Measurements from ENCODE around the gene ATP9A.
A peak's percentile ranks its signal among the peaks of the same experiment; 100 is the strongest.
"Not testable (repeated sequence)": the region's sequence is repeated elsewhere in the genome, so short reads cannot be mapped to it uniquely, and the experiment has no call there.

The ATP9A gene

GRCh38 chr20:51654495-51654894 lies 113.7 kb downstream of the ATP9A start:
- DNase-seq (ENCODE audit: low read depth): no peak

DNA sequence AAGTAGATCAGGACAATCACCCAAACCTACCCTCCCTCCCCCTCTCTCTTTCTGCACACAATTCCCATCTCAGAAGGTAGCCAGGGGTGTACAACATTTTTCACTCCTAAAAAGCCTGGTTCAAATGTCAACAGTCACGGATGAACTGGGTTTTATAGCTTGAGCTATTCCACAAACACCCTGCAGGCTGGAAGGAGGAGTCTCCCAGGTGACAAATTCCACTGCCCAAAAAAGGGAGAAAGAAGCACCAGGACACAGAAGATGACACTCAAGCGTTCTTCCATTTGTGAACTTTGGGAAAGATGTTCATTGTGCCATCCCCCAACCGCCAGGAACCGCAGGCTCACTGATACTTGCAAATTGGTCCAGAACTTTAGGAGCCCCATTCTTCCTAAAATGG lies 114.1 kb downstream of the ATP9A start:
- no peak for DNase-seq (ENCODE audit: low read depth)

DNA sequence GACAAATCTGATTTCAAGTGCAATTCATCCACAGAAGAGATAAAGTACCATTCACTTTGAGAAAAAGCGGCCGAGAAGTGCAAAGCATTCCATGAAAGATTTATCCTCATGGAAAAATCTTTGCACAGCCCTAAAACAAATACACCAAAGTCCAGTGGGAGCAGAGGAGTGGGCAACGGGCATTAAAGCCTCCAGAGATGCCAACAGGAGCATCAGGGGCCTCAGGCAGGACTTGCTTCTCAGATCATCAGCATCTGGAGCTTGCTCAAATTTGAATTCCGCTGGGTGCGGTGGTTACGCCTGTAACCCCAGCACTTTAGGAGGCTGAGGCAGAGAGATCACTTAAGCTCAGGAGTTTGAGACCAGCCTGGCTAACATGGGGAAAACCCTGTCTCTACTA lies 115.0 kb downstream of the ATP9A start:
- no peak for DNase-seq (ENCODE audit: low read depth)

- DNase-seq (ENCODE audit: low read depth): no peak
Measured at GRCh38 chr20:51651921-51652549, 116.2 kb downstream of the ATP9A start.

- no peak for DNase-seq (ENCODE audit: low read depth)
Measured at GRCh38 chr20:51650685-51651134, 117.5 kb downstream of the ATP9A start.

DNA sequence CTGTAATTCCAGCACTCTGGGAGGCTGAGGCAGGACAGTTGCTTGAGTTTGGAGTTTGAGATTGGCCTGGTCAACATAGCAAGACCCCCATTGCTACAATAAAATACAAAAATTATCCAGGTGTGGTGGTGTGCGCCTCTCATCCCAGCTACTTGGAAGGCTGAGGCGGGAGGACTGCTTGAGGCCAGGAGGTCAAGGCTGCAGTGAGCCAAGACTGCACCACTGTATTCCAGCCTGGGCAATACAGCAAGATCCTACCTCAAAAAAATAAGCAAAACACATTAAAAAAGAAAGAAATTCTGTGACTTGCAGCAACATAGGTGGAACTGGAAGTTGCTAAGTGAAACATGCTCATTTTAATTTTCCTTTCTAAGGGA lies 119.6 kb downstream of the ATP9A start:
- no peak for DNase-seq (ENCODE audit: low read depth)

DNA sequence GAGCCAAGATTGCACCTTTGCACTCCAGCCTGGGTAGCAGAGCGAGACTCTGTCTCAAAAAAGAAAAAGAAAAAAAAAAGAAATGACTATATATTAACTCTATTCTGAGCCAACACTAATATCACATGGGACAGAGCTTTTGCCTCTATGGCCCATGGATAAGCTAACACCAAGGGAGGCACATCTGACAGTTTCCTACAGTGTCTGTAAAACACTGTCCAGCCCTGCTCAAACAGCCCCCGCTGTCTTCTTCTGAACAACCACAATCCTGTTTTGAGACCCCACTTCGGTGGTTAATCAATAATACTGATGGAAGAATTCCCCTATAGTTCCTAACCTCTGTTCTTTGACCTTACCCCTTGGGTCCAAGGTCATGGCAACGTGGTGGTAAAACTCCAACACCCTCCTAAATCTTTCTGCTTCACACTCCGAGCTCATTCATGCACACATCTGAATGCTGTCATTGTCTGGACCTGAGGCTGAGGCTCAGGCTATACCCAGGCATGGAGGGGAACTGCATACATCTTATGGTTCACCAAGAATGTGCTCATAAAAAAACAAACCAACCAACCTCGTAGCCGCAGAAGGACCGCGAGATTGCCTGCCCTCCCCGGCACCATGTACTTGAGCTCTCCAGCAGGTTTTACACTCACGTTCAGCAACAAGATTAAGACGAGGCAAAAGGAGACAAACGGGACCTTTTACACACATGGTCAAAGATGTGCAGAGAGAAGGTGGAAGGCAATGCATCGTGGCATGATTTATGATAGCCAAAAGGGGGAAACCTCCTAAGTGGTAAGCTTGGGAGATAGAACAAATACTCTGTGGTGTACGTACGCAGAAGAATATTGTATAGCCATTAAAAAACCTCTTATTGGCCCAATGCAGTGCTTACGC lies 120.3 kb downstream of the ATP9A start:
- DNase-seq (ENCODE audit: low read depth): no peak

GRCh38 chr20:51643810-51644209 lies 124.4 kb downstream of the ATP9A start:
- DNase-seq (ENCODE audit: low read depth): not testable (repeated sequence)

DNA sequence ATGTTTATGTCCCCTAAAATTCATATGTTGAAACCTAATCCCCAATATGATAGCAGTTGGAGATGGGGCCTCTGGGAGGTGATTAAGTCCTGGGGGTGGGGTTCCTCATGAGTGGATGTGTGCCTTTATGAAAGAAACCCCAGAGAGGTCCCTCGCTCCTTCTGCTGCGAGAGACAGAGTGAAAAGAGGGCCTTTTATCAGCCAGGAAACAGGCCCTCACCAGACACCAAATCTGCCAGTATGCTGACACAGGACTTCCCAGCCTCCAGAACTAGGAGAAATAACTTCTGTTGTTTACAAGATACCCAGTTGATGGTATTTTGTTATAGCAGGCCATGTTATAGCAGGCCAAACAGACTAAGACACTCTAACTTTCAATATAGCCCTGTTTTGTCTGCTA lies 124.8 kb downstream of the ATP9A start:
- no peak for DNase-seq (ENCODE audit: low read depth)

DNA sequence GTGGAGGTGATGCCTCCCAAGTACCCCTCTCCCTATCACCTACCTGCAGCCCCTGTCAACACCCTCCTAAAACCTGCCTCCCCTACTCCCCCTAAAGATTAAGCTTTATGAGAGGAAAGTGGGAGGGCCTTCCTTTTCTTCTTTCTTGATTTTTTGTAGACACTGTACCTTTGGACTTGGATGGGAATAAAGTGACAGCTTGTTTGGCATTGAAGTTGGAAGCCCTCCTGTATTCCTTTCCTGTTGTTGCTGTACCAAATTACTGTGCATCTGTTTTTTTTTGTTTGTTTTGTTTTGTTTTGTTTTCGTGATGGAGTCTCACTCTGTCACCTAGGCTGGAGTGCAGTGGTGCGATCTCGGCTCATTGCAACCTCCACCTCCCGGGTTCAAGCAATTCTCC lies 126.3 kb downstream of the ATP9A start:
- no peak for DNase-seq (ENCODE audit: low read depth)

GRCh38 chr20:51640743-51641142 lies 127.4 kb downstream of the ATP9A start:
- DNase-seq (ENCODE audit: low read depth): no peak

DNA sequence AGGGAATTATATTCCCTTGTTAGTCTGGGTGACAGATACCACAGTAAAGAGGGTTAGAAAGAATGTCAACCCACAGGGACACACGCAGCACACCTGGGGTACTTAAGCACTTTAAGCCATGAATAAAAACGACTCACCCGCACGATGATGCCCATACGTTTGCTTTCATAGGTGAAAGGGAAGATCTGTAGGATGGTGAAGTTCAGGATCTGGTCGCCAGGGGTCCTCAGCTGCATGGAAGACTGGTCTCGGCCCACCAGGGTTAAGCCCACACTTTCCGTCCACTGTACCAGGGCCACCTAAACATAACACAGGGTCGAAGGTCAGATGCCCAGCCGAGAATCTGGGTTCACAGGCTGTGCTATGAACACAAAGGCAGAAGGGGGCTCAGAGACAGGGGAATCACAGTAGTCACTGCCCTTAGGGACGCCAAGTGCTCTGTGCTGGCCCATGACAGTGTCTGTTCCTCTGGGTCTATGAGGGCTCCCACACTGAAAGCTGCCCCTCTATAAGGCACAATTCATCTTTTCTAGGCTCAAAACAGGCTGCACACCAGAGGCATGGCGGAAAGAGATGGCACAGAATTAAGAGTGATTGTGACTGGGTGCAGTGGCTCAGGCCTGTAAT lies 128.9 kb downstream of the ATP9A start:
- DNase-seq (ENCODE audit: low read depth): peak; percentile 57

DNA sequence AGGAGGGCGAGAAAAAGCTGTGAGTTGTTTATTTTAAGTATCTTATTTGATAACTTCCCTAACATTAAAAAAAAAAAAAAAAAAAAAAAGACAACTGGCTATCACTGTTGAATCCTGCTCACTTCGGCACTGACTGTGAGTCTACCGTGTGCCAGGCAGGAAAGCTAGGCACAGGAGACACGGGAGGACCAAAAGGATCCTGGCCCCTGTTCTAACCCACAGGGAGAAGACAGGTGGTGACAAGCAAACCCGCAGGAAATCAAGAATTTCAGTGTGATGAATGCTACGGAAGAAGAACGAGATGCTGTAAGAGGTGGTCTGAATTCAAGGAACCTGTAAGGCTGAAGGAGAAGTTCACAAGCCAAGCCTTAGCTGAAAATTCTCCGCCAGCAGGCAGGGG lies 130.9 kb downstream of the ATP9A start:
- DNase-seq (ENCODE audit: low read depth): no peak

DNA sequence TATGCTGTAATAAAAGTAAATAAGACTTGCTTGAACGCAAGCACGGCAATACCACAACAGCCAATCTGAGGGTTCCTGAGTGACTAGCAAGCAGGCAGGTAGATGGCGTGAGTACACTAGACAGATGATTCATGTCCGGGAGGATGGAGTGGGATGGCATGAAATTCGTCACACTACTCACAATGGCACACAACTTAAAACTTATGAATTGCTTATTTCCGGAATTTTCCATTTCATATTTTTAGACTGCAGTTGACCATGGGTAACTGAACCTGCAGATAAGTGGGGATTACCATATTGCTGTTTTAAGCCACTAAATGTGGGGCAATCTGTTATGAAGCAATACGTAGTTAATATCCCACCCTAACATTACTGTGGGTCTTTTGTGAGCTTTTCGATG lies 132.1 kb downstream of the ATP9A start:
- DNase-seq (ENCODE audit: low read depth): no peak

- DNase-seq (ENCODE audit: low read depth): no peak
Measured at GRCh38 chr20:51635680-51636079, 132.5 kb downstream of the ATP9A start.

- DNase-seq (ENCODE audit: low read depth): no peak
Measured at GRCh38 chr20:51634877-51635276, 133.3 kb downstream of the ATP9A start.

DNA sequence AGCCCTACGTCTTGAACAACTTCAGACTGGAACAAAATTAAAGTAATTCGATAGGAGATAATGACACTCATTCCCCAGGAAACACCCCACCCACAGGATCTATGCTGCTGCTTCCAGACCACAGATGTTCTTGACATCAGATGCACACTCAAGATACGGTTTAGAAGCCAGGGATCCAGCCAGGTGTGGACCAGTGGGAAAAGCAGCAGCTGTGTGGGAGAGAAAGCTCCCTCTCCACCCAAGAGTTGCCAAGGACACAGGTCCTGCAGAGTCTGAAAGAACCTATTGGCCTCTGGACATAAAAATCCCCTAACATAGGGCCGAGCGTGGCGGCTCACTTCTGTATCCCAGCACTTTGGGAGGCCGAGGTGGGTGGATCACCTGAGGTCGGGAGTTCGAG lies 133.9 kb downstream of the ATP9A start:
- no peak for DNase-seq (ENCODE audit: low read depth)

DNA sequence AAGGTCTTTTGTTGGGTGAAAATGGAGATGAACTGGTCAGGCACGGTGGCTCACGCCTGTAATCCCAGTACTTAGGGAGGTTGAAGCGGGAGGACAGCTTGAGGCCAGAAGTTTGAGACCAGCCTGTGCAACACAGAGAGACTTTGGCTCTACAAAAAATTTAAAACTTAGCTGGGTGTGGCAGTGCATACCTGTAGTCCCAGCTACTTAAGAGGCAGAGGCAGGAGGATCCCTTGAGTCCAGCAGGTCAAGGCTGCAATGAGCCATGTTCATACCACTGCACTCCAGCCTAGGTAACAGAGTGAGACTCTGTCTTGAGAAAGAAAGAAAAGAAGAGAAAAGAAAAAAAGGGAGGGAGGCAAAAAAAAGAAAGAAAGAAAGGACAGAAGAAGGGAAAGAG lies 134.8 kb downstream of the ATP9A start:
- no peak for DNase-seq (ENCODE audit: low read depth)

DNA sequence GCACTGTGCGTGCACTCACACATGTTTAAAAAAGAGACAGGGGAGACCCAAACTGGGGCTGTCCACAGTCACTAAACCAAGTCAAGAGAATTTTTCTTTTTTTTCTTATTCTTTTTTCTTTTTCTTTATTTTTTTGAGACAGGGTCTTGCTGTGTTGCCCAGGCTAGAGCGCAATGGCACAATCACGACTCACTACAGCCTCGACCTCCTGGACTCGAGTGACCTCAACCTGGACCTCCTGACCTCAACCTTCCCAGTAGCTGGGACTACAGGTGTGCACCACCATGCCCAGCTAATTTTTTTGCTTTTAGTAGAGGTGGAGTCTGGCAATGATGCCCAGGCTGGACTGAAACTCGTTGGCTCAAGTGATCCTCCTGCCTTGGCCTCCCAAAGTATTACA lies 136.2 kb downstream of the ATP9A start:
- DNase-seq (ENCODE audit: low read depth): no peak

DNA sequence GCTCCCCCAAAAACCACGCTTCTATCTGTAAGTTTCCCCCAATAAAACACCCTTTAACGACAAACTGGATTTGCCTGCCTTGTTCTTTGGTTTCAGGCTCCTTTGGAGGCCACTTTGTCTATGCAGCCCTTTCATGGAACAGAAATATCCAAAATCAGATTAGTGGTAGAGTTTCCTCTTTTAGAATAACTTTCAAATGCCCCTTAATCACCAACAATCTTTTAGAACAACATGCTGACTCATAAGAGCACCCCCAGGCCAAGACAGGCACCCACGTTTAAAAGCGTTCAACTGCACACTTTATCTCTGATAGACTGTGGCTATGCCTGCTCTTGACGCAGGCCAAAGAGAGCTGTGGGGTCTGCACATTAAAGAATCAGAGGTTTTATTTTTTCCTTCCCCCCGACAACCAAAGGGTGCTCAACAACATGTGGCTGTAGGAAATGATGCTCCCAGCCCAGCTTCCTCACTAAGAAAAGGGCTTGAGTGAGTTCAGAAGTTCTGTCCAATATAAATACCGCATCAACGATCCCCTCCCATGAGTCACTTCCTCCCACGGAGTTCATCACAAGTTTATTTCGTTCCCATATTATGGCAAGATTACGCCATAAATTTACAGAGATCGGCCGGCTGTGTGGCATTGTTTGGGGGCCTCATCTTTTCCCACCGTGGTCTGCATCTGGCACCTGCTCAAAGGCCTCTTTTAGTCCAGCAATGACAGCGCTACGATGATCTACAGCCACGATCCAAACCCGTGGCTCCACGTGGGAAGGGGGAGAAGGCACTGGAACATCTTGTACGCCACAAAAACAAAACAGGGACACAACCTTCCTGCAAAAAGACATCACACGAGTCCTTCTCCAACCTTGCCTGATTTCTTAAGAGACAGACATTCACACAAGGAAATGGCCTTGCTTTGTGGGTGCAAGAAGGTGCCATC lies 136.9 kb downstream of the ATP9A start:
- DNase-seq (ENCODE audit: low read depth): peak; percentile 84

- no peak for DNase-seq (ENCODE audit: low read depth)
Measured at GRCh38 chr20:51629399-51630058, 138.7 kb downstream of the ATP9A start.
